ENCODE data around the gene SLC49A4. TPM values are rescaled to one million over a fixed set of nuclear protein-coding genes. Genes with fewer than 3 reads are reported as not detected.

SLC49A4 gene
- total RNA-seq, 1 experiment from 2014 or later = 10.2 TPM

DNA sequence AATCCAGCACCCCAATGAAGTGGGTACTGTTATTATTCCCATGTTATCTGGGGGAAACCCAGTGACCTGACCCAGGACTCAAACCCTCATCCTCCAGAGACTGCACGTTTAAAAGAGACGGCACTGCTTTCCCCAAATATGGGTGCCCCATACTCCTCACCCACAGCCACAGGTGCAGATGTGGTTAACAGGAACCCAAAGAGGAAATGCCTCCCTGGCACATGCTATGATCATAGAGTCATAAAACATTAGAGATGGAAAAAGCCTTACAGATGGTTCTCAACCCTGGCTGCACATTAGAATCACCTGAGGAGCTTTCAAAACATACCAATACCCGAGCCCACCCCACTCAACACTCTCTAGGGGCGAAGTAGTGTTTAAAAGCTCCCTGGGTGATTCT lies 121.2 kb downstream of the SLC49A4 start:
- H3K27me3 Mint-ChIP-seq (ENCODE audit: low read depth) = peaks cover 7% of the 10 kb centered on the region
- H3K4me3 Mint-ChIP-seq = no peak overlapping the region
- ATAC-seq (no peak), DNase-seq (ENCODE audit: low spot score) (no peak)
- H3K9me3 Mint-ChIP-seq = no peaks in the 10 kb centered on the region
- no peak overlapping the region for H3K27ac Mint-ChIP-seq
- H3K4me1 Mint-ChIP-seq = no peaks in the 10 kb centered on the region
- TF ChIP-seq, protein P1, sequence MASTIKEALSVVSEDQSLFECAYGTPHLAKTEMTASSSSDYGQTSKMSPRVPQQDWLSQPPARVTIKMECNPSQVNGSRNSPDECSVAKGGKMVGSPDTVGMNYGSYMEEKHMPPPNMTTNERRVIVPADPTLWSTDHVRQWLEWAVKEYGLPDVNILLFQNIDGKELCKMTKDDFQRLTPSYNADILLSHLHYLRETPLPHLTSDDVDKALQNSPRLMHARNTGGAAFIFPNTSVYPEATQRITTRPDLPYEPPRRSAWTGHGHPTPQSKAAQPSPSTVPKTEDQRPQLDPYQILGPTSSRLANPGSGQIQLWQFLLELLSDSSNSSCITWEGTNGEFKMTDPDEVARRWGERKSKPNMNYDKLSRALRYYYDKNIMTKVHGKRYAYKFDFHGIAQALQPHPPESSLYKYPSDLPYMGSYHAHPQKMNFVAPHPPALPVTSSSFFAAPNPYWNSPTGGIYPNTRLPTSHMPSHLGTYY (CRISPR knock-in tag; IDR thresholded peaks at IDR 0.05) = no peak
- TF ChIP-seq, protein P2, sequence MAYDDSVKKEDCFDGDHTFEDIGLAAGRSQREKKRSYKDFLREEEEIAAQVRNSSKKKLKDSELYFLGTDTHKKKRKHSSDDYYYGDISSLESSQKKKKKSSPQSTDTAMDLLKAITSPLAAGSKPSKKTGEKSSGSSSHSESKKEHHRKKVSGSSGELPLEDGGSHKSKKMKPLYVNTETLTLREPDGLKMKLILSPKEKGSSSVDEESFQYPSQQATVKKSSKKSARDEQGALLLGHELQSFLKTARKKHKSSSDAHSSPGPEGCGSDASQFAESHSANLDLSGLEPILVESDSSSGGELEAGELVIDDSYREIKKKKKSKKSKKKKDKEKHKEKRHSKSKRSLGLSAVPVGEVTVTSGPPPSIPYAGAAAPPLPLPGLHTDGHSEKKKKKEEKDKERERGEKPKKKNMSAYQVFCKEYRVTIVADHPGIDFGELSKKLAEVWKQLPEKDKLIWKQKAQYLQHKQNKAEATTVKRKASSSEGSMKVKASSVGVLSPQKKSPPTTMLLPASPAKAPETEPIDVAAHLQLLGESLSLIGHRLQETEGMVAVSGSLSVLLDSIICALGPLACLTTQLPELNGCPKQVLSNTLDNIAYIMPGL (CRISPR knock-in tag; IDR thresholded peaks at IDR 0.05) = no peak
- TF ChIP-seq NR3C1 (CRISPR knock-in tag; conservative IDR thresholded peaks at IDR 0.05; ENCODE audit: low read depth) = no peak
- no peak for TF ChIP-seq NR1H2 (CRISPR knock-in tag; IDR thresholded peaks at IDR 0.05)
- TF ChIP-seq, protein P3, sequence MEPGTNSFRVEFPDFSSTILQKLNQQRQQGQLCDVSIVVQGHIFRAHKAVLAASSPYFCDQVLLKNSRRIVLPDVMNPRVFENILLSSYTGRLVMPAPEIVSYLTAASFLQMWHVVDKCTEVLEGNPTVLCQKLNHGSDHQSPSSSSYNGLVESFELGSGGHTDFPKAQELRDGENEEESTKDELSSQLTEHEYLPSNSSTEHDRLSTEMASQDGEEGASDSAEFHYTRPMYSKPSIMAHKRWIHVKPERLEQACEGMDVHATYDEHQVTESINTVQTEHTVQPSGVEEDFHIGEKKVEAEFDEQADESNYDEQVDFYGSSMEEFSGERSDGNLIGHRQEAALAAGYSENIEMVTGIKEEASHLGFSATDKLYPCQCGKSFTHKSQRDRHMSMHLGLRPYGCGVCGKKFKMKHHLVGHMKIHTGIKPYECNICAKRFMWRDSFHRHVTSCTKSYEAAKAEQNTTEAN (CRISPR knock-in tag; IDR thresholded peaks at IDR 0.05) = no peak
- TF ChIP-seq, protein P4, sequence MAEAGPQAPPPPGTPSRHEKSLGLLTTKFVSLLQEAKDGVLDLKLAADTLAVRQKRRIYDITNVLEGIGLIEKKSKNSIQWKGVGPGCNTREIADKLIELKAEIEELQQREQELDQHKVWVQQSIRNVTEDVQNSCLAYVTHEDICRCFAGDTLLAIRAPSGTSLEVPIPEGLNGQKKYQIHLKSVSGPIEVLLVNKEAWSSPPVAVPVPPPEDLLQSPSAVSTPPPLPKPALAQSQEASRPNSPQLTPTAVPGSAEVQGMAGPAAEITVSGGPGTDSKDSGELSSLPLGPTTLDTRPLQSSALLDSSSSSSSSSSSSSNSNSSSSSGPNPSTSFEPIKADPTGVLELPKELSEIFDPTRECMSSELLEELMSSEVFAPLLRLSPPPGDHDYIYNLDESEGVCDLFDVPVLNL (CRISPR knock-in tag; IDR thresholded peaks at IDR 0.05; ENCODE audit: borderline replicate concordance, low read depth) = no peak
- TF ChIP-seq, protein P5, sequence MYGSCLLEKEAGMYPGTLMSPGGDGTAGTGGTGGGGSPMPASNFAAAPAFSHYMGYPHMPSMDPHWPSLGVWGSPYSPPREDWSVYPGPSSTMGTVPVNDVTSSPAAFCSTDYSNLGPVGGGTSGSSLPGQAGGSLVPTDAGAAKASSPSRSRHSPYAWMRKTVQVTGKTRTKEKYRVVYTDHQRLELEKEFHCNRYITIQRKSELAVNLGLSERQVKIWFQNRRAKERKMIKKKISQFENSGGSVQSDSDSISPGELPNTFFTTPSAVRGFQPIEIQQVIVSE (CRISPR knock-in tag; IDR thresholded peaks at IDR 0.05; ENCODE audit: borderline replicate concordance) = no peak
- no peak for TF ChIP-seq TCF7 (CRISPR knock-in tag; IDR thresholded peaks at IDR 0.05; ENCODE audit: low read depth)
- TF ChIP-seq, protein P6, sequence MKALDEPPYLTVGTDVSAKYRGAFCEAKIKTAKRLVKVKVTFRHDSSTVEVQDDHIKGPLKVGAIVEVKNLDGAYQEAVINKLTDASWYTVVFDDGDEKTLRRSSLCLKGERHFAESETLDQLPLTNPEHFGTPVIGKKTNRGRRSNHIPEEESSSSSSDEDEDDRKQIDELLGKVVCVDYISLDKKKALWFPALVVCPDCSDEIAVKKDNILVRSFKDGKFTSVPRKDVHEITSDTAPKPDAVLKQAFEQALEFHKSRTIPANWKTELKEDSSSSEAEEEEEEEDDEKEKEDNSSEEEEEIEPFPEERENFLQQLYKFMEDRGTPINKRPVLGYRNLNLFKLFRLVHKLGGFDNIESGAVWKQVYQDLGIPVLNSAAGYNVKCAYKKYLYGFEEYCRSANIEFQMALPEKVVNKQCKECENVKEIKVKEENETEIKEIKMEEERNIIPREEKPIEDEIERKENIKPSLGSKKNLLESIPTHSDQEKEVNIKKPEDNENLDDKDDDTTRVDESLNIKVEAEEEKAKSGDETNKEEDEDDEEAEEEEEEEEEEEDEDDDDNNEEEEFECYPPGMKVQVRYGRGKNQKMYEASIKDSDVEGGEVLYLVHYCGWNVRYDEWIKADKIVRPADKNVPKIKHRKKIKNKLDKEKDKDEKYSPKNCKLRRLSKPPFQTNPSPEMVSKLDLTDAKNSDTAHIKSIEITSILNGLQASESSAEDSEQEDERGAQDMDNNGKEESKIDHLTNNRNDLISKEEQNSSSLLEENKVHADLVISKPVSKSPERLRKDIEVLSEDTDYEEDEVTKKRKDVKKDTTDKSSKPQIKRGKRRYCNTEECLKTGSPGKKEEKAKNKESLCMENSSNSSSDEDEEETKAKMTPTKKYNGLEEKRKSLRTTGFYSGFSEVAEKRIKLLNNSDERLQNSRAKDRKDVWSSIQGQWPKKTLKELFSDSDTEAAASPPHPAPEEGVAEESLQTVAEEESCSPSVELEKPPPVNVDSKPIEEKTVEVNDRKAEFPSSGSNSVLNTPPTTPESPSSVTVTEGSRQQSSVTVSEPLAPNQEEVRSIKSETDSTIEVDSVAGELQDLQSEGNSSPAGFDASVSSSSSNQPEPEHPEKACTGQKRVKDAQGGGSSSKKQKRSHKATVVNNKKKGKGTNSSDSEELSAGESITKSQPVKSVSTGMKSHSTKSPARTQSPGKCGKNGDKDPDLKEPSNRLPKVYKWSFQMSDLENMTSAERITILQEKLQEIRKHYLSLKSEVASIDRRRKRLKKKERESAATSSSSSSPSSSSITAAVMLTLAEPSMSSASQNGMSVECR (CRISPR knock-in tag; IDR thresholded peaks at IDR 0.05; ENCODE audit: borderline replicate concordance) = no peak
- TF ChIP-seq, protein P7, sequence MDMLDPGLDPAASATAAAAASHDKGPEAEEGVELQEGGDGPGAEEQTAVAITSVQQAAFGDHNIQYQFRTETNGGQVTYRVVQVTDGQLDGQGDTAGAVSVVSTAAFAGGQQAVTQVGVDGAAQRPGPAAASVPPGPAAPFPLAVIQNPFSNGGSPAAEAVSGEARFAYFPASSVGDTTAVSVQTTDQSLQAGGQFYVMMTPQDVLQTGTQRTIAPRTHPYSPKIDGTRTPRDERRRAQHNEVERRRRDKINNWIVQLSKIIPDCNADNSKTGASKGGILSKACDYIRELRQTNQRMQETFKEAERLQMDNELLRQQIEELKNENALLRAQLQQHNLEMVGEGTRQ (CRISPR knock-in tag; IDR thresholded peaks at IDR 0.05) = no peak
- no peak for TF ChIP-seq ZNF671 (CRISPR knock-in tag; IDR thresholded peaks at IDR 0.05)
- no peak for TF ChIP-seq CREB1 (CRISPR knock-in tag; IDR thresholded peaks at IDR 0.05)
- TF ChIP-seq ZNF232 (CRISPR knock-in tag; IDR thresholded peaks at IDR 0.05) = no peak
- no peak for TF ChIP-seq ZBTB21 (CRISPR knock-in tag; IDR thresholded peaks at IDR 0.05; ENCODE audit: borderline replicate concordance)
- TF ChIP-seq, protein P8, sequence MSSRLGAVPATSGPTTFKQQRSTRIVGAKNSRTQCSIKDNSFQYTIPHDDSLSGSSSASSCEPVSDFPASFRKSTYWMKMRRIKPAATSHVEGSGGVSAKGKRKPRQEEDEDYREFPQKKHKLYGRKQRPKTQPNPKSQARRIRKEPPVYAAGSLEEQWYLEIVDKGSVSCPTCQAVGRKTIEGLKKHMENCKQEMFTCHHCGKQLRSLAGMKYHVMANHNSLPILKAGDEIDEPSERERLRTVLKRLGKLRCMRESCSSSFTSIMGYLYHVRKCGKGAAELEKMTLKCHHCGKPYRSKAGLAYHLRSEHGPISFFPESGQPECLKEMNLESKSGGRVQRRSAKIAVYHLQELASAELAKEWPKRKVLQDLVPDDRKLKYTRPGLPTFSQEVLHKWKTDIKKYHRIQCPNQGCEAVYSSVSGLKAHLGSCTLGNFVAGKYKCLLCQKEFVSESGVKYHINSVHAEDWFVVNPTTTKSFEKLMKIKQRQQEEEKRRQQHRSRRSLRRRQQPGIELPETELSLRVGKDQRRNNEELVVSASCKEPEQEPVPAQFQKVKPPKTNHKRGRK (CRISPR knock-in tag; IDR thresholded peaks at IDR 0.05; ENCODE audit: borderline replicate concordance) = no peak
- TF ChIP-seq RORB (CRISPR knock-in tag; IDR thresholded peaks at IDR 0.05) = no peak
- no peak for TF ChIP-seq CREM (CRISPR knock-in tag; IDR thresholded peaks at IDR 0.05)
- TF ChIP-seq, protein P9, sequence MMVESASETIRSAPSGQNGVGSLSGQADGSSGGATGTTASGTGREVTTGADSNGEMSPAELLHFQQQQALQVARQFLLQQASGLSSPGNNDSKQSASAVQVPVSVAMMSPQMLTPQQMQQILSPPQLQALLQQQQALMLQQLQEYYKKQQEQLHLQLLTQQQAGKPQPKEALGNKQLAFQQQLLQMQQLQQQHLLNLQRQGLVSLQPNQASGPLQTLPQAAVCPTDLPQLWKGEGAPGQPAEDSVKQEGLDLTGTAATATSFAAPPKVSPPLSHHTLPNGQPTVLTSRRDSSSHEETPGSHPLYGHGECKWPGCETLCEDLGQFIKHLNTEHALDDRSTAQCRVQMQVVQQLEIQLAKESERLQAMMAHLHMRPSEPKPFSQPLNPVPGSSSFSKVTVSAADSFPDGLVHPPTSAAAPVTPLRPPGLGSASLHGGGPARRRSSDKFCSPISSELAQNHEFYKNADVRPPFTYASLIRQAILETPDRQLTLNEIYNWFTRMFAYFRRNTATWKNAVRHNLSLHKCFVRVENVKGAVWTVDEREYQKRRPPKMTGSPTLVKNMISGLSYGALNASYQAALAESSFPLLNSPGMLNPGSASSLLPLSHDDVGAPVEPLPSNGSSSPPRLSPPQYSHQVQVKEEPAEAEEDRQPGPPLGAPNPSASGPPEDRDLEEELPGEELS (CRISPR knock-in tag; IDR thresholded peaks at IDR 0.05) = no peak
- ChIA-PET CTCF (interaction anchor here (0.9 to 1.2 kb wide), 2 partner anchors 10 to 161 kb away, joined by 3 read pairs; no protein-coding TSS in a partner anchor), POLR2A (no interaction called here)
- no peaks in the 10 kb centered on the region for H3K36me3 Mint-ChIP-seq
